HG03103 (cell line): ENCODE measurements around the gene ASIC3.

Source experiments
- ATAC-seq: cut with Tn5 transposase; IDR thresholded peaks from one replicate; pipeline ENCODE4 v1.9.1; 2021; ENCODE audit warnings: low read depth; ENCODE audit not compliant: unreplicated experiment

Gene ASIC3

DNA sequence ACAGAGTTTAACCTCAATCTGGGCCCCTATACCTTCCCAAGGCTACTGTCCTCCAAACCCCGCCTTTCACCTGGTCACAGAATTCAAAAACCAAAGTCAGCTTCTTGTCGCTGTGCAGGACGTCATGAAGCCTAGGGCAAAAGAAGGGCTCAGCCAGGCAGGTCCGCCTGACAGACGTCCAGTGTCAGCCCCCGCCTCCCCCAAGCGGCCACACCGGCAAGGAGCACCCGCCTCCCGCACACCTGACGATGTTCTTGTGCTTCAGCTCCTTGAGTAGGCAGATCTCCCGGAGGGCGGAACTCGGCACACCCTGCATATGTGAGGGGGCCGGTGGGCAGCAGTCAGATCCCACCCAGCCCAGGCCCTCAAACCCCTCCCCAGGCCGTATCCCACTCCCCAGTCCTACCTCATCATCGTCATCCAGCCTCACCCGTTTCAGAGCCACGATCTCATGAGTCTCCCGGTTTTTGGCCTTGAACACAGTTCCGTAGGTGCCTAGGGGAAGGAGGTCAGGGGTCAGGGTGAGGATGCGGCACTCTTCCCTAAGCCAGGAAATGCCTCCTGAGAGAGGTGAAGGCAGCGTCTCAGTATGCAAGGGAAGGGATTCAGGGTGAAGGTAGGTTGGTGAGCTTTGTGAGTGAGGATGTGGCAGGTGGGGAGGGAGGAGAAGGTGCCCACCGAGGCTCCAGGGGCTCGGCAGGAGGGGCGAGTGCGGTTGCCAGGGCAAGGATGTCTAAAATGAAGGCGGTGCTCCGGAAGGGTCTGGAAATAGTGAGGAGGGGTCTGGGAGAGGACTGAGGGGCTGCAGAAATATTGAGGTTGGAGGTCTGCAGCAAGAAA, 8.6 kb downstream of the ASIC3 start:
- ATAC-seq, result no peak

DNA sequence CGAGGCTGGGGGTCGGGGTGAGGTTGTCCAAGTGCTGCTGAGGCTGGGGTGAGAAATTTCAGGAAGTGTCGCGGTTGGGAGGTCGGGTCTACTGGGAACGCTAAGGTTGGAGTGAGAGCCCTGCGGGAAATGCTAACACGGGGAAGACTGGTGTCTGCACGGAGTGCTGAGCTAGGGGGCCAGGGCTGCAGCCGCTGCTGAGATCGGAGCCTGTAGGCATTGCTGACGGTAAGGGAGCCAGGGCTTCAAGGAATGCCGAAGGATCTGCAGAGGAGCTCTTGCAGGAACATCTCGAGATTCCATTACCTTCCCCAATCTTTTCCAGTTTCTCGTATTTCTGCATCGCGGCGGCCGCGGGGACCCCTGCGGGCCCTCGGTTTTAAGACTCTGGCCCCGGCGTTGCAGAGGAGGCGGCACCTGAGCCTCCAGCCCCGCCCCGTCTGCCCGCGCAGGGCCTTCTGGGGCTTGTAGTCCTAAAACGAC, 9.2 kb downstream of the ASIC3 start, which contains the start of gene CDK5:
TSS of gene CDK5 (minus strand) at position 392 of the 483 bp plus-strand sequence. CDS start at position 343, 49 bp downstream.
- ATAC-seq, result peak; percentile 8

DNA sequence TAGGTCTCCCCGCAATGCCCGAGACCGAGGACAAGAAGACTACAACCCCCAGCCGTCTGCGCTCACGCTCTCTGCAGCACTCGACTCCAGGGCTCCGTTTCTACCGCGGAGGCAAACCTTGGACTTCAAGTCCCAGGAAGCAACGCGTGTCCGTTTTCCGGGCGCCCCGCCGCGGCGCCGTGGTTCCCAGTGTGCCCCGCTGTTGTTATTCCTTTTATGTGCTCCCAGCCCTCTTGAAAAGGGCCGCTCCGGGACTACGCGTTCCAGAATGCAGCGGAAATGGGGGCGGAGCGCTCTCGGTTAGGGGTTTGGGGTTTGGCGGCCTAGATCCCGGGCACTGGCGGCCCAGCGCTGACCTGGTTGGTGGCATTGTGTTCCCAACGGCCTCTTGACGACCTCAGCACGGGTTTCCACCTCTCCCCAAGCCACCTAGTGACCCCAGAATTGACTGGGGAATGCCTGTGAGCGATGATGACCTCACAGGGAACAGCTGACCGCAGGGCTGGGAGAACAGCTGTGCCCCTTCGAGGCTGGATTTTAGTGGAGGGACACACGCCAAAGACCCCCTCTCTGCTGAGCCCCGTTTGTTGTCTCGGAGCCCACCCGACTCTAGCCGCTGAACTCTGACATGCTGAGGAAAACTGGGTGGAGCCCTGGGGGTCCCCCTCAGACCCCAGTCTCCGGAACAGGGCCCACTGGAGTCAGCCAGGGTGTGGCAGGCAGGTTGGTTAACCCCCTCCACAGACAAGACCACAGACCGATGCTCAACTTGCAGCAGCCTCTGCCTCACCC, 9.9 kb downstream of the ASIC3 start:
- peak; percentile 80 for ATAC-seq

DNA sequence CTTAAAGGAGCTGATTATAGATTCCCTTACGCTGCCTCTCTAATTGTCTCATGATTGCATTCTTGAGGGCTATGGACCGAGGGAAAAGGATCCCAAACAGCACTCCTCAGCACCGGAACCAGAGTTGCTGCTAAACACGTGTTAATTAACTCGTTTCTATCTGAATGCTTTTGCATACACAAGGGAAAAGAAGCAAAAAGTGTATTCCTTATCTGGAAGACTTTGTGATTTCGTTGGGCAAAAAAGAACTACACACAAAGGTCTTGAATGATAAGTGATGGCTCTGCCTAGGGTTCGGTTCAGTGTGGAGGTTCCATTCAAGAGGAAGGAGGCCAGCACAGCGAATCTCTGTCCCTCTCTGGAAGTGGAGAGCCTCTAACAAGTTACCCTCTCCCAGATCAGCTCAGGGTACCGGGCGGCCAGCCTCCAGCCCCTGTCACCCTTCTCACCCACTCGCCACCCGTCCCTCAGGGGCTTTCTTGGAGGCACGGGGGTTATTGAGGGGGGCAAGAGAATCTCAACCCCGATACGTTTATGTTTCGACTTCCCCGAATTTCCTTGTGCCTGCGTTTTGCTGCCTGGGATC, 10.5 kb downstream of the ASIC3 start:
- no peak for ATAC-seq

DNA sequence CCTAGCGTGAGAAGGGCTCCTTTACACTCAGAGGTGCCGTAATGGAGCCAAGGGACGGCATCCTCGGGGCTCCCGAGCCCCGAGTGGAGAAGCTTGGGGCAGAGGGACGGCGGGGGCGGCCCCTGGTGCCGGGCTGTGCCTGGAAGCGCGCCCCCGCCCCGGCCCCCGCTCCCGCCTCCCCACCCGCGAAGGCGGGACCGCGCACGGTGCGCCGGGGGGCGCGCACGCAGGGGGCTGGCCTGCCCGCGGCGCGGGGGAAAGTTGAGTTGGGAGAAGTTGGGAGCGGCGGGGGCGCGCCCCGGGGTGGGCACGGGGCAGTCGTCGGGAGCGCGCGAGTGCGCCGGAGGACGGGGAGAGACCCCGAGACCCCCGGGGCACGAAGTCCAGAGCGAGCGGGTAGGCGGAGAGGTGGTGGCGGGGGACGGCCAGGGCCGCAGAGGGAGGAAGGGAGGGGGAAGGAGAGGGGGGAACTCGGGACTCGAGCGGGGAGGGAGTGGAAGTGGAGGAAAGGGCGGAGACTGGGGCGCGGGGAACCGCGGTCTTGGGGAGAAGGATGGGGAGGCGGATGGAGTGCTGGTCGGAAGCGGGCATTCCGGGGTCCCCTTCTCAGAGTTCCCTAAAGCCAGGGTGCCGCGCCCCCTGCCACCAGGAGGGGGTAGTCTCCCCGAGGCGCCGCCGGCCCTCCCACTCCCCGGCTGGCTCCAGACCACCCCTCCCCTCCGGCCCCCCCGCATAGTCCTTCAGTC, 11.2 kb downstream of the ASIC3 start, which contains the start of gene SLC4A2:
TSS of gene SLC4A2 (plus strand) at position 223 of the 746 bp plus-strand sequence. CDS start 2,399 bp downstream, outside the sequence.
- peak; percentile 30 for ATAC-seq

DNA sequence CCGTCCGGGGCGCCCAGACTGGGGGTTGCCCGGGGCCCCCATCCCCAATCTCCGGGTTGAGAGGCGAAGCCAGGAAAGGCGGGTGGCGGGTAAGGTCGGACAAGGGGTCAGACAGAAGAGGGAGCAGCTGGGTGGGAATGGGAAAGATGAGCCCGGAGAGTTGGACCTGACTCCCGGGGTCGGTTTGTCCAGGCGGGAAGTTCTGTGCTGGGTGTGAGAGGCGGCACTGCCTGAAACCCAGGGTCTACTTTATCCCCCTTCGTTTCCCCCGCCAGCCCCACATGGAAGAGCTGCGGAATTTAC, 11.7 kb downstream of the ASIC3 start:
- ATAC-seq, result no peak

DNA sequence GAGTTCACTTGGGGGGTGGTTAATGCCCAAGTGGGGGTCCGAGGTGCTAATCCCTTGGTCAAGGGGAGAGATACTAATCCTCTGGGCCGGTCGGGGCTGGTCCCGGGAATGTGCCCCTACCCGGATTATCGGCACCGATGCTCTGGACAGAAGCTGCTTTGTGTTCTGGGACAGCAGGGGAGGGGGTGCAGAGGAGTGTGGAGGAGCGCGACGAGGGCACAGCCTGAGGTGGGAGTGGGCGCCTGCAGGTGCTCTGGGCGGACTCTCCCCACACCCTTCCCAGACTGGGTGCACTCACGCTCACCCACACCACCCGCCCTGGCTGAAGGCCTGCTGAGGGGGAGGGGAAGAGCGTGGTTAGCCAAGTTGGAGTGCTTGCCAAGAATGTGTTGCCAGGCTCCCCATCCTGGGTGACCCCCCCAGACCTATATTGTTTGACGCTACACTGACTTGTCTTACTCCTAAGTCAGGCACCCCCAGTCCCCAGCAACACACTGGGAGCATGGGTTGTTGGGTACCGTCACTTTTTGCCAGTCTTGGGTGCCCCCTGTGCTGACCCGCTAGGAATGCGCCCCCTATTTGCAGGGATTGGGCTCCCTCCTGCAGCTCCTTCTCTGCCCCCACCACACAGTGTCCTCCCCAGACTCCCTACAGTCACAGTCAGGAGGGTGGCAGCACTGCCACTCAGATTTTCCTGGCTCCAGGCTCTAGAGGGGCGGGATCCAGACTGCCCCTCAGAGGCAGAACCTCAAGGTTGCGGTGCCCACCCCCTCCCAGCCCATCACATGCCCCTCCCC, 12.3 kb downstream of the ASIC3 start:
- ATAC-seq, result no peak

DNA sequence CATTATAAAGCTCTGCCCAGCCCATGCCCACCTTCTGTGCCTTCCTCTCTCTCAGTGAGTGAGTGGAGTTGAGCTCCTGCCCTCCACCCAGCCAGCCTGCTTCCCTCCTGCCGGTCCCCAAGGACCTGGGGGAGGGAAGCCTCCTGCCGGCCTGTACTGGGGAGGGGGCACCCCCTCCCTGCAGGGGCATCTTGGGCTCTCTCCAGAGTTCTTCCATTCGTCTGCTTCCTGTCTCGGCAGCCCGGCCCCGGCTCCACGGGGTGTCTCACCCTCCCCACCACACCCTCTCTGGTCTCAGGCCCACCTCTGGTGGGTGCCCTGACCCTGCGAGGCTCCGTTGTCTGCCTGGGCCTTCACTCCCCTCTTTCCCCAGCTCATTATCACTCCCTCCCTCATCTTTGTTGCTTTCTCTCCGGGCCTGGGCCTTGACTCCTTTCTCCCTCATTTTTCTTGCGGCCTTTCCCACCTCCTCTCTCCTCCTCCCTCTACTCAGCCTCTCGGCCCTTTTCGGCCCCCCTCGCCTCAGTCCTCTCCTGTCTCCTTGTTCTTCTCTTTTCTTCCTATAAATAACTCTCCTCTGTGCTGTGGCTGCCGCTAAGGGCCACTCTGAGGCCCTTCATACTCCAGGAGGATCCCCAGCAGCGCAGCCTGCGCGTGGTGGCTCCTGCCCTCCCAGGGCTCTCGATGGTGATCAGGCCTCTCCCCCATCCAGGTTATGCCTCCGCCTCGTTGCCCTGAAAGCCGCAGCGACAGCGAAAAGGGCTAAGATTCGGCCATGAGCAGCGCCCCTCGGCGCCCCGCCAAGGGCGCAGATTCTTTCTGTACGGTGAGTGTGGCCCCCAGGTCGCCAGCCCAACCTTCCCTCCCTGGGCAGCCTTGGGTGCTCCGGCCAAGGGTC, 13.1 kb downstream of the ASIC3 start:
- ATAC-seq, result no peak

DNA sequence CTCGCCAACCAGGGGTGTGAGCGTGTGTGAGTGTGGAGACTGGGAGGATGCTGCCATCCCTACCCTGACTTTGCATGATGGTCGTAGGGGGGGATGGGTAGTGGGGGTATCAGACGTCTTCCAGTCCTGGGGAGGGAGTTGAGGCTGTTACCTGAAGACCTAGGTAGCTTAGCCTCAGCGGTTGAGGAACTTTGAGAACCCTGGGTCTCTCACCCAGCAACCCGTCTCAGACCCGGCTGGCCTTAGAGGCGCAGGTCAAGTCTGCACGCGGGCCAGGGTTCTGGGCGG, 13.7 kb downstream of the ASIC3 start:
- no peak for ATAC-seq

DNA sequence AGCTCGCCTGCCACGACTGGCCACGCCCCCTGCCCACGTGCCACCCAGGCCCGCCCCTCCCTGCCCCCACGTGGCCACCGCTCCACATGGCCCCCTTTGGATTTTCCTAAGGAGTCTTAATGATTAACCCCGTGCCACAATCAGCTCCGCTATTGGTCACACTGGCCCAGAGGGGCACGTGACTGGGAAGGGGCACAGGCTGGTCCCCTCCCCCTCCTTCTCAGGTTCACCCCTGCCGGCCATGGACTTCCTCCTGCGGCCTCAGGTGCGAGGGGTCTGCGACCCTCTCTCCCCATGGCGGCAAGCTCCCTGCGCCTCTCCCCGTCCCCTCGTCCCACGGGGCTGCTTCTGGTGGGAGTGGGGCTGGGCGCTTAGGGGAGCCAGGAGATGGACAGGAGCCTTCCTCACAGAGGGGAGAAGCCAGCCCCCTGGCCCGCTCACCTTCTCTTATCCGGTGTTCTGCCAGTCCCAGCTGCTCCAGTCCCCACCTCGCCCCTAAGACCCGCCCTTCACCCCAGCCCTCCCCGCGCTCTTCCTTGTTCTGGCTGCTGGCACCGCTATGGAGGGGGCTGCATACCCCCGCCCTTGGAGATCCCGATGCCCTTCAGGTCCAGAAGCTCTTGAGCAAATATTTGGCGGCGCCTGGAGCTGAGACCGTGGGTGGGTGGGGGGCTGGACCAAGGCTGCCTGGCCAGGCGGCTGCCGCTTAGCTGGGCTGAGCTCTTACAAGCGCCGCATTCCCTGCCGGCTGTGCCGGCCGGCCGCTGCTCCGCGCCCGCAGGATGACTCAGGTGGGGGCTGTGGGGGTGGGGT, 14.3 kb downstream of the ASIC3 start:
- no peak for ATAC-seq

DNA sequence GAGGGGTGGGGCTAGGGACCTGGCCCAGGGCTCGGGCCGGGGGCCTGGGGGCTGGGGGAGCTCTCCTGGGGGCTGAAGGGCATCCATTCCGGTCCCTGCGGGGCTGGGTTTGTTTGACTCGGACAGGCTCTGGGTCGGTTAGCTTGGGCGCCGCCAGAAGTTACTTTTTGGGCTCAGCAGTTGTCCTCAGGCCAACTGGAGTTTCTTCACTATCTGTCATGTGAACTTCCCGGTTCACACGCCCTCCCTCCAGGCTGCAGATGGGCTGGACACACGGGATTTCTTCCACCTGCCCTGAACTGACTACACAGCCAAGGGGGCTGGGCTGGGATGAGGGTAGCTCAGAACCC, 14.9 kb downstream of the ASIC3 start:
- no peak for ATAC-seq

DNA sequence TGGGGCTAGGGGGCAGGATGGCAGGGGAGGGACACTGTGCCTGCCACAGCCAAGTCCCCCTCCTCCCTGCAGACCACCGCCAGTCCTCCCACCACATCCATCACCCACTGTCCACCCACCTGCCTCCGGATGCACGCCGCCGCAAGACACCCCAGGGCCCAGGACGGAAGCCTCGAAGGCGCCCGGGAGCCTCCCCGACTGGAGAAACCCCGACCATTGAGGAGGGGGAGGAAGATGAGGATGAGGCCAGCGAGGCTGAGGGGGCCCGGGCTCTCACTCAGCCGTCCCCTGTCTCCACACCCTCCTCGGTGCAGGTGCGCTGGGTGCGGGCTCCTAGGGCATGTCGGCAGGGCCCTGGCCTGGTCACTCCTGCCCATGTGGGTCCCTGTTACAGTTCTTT, 16.1 kb downstream of the ASIC3 start:
- no peak for ATAC-seq

DNA sequence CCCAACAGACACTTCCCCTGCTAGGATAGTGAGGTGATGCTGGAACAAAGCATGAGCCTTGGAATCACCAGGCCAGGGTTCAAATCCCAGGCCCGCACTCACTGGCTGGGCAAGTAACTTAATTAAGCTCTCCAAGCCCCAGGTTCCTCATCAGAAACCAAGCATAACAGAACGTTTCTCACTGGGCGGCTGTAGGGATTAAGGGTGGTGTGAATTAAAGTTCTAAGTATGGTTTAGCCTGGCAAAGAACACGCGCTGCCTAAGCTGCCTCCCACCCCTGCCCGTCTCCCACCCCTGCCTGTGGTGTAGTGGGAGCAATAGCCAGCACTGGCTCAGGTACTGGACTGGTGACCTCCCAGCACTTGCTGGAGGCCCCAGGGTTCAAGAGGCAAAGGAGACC, 16.7 kb downstream of the ASIC3 start:
- no peak for ATAC-seq

DNA sequence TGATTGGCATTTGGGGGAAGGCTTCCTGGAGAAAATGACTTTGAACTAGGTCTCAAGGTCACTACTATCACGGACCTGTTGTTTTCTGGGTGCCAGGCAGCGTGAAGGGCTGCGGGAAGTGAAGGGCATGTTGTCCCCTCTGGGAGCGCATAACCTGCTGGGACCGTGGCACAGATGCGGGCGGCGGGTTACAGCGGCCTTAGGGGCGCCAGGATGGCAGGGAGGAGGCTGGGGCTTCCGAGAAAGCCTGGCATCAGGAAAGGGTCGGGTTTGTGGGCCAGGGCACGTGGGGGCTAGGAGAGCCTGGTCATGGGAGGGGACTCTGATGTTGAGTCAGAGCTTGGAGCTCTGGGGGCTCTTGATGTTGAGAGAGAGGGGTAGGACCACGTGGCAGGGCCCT, 17.2 kb downstream of the ASIC3 start:
- no peak for ATAC-seq

DNA sequence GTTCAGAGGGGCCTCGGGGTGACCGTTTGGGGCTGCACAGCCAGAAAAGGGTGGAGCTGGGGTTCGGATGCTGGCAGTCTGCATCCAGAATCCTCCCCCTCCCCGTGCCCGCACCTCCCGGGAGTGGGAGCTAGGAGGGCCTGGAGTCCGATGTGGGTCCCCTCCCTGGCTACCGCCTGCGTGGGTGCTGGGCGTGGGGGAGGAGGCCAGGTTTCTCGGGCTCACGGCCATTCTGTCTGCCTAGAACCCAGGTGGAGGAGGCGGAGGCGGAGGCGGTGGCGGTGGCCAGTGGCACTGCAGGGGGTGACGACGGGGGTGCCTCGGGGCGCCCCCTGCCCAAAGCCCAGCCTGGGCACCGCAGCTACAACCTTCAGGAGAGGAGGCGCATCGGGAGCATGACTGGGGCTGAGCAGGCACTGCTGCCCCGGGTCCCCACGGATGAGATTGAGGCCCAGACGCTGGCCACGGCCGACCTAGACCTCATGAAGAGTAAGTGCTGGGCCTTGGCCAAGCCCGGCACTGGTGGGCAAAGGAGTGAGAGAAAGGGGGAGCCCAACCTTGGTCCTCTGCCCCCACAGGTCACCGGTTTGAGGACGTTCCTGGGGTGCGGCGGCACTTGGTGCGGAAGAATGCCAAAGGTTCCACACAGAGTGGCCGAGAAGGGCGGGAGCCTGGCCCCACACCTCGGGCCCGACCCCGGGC, 18.1 kb downstream of the ASIC3 start:
- no peak for ATAC-seq

DNA sequence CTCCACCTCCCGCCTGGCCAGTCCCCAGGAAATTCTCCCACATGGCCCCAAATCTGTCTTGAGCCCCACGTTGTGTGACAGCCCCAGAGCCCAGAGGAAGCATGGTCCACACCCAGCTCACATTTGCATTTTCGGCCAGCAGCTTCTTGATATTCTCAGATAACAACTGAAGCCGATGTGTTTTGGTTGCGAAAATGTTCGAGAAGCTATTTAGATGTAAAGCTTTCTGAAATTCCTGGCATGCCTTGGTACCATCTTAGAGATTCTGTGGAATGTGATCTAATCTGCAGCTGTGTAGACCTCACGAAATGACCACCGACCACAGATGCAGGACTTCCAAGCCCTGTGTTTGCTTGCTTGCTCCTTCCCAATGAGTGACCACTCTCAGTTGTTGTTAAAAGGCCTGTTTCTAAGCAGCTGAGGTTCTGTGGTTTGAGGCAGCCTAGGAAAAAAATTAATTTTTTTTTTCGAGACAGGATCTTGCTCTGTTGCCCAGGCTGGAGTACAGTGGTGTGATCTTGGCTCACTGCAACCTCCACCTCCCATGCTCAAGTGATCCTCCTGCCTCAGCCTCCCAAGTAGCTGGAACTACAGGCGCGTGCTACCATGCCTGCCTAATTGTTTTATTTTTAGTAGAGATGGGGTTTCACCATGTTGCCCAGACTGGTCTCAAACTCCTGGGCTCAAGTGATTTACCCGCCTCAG, 19.9 kb downstream of the ASIC3 start:
- ATAC-seq, result no peak
